ENCODE measurements around the gene DMRT2. TPM values are rescaled to one million over a fixed set of nuclear protein-coding genes. Genes with fewer than 3 reads are reported as not detected.

The DMRT2 gene
- total and polyA plus RNA-seq, 9 donors, result 23.4 to 38.8 (median 32.3) TPM

DNA sequence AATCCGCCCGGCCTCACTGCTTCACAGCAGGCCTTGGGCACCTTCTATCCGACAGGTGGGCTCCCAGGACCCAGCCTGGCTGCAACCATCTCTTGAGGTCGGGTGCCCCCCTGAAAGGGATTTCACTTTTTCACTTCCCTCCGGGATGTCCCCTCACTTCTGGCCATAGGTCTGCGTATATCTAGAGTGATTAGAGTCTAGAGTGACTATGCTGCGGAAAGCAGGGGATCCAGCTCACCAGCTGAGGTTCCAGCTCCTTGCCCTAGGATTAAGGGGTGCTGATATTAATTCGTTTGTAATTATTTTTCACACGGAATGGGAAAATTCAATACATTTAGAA lies 3.1 kb downstream of the DMRT2 start:
- DNase-seq, result no peak
- Histone ChIP-seq H3K4me1 (ENCODE audit: control insufficient read depth, insufficient read depth, low read length) (peaks cover 38% of the 10 kb centered on the region), H3K36me3 (ENCODE audit: control insufficient read depth, insufficient read depth, low read length) (peaks cover 23% of the 10 kb centered on the region), H3K27ac (ENCODE audit: low read length) (peak overlapping the region; percentile 83), H3K4me3 (ENCODE audit: low read length) (peak overlapping the region; percentile 51), H3K9me3 (replicated peaks; ENCODE audit: control insufficient read depth, low read depth, low read length) (no peaks in the 10 kb centered on the region), H3K27me3 (ENCODE audit: control insufficient read depth, insufficient read depth, low read length) (peaks cover 49% of the 10 kb centered on the region)
- WGBS (ENCODE audit: insufficient coverage), result 49% methylated on average over 5 of the region's 9 CpGs

DNA sequence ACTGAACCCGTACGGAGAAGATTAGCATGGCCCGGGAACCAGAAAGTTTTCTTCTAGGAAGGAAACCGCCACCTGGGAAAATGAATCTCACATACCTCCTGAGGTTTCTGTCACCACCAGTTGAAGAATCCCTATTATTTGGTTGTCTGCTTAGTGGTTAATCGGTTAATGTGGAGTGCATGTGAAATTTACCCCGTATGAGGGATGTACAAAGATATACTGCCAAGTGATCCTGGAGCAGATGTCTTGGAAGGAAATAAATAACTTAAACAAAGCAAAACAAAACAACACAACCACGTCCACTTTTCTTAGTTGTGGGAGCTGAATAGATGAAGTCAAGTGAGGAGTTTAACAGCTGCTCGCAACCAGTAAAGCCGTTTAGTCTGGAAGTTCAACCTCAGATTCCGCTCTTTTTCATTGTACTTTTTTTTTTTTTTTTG lies 3.8 kb downstream of the DMRT2 start:
- Histone ChIP-seq H3K4me1 (ENCODE audit: control insufficient read depth, insufficient read depth, low read length) (peaks cover 31% of the 10 kb centered on the region), H3K9me3 (replicated peaks; ENCODE audit: control insufficient read depth, low read depth, low read length) (no peaks in the 10 kb centered on the region), H3K4me3 (ENCODE audit: low read length) (peak overlapping the region; percentile 51), H3K27me3 (ENCODE audit: control insufficient read depth, insufficient read depth, low read length) (peaks cover 41% of the 10 kb centered on the region), H3K36me3 (ENCODE audit: control insufficient read depth, insufficient read depth, low read length) (peaks cover 23% of the 10 kb centered on the region), H3K27ac (ENCODE audit: low read length) (peak overlapping the region; percentile 83)
- WGBS (ENCODE audit: insufficient coverage), result no CpG with 5 or more reads among the region's 10 CpGs
- peak; percentile 87 for DNase-seq

DNA sequence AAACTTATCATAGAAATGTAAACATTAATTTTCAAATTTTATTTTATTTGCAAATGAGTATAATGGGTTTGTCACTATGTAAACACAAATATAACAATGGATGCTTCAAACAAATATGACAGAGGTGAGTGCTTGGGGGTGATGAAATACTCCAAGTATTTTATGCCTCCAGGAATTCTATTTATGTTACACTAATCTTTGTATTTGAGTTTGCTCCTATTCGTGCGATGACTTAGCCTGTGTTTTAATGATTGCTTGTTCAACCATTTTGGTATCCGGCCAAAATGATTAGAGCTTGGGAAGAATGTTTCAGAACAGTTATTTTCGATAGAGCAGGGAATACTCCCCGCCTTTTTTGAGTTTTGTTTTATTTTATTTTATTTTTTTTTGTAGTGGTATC lies 5.0 kb downstream of the DMRT2 start:
- Histone ChIP-seq H3K27me3 (ENCODE audit: control insufficient read depth, insufficient read depth, low read length) (peaks cover 33% of the 10 kb centered on the region), H3K4me3 (ENCODE audit: low read length) (no peak overlapping the region), H3K9me3 (replicated peaks; ENCODE audit: control insufficient read depth, low read depth, low read length) (no peaks in the 10 kb centered on the region), H3K27ac (ENCODE audit: low read length) (no peak overlapping the region), H3K4me1 (ENCODE audit: control insufficient read depth, insufficient read depth, low read length) (peaks cover 26% of the 10 kb centered on the region), H3K36me3 (ENCODE audit: control insufficient read depth, insufficient read depth, low read length) (peaks cover 23% of the 10 kb centered on the region)
- WGBS (ENCODE audit: insufficient coverage), result no CpG with 5 or more reads among the region's 5 CpGs
- peak; percentile 59 for DNase-seq

DNA sequence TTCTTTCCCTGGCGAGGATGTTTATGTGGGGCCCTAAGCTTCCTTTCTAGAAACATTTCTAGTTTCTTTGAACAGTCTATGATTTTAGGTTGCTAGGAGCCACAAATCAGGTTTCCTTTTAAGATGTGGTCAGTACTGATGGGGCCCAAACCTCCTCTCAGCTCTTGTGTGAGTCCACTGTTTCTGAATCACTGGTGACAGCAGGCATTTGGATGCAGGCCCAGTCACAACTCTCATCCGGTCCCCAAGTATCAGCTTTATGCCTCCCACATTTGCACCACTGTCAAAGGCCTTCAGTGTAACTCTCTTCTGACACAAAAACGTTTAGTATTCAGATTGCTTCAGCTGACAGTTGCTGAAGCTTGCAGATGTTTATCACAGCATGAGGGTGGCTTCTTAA lies 7.8 kb downstream of the DMRT2 start:
- peaks cover 19% of the 10 kb centered on the region for H3K36me3 ChIP-seq (ENCODE audit: control insufficient read depth, insufficient read depth, low read length)
- no peak overlapping the region for H3K4me3 ChIP-seq (ENCODE audit: low read length)
- no peaks in the 10 kb centered on the region for H3K9me3 ChIP-seq (replicated peaks; ENCODE audit: control insufficient read depth, low read depth, low read length)
- peaks cover 11% of the 10 kb centered on the region for H3K4me1 ChIP-seq (ENCODE audit: control insufficient read depth, insufficient read depth, low read length)
- no peak for DNase-seq
- no peak overlapping the region for H3K27ac ChIP-seq (ENCODE audit: low read length)
- WGBS (ENCODE audit: insufficient coverage), result 8% methylated on average over 2 of the region's 3 CpGs
- H3K27me3 ChIP-seq (ENCODE audit: control insufficient read depth, insufficient read depth, low read length), result peaks cover 10% of the 10 kb centered on the region

DNA sequence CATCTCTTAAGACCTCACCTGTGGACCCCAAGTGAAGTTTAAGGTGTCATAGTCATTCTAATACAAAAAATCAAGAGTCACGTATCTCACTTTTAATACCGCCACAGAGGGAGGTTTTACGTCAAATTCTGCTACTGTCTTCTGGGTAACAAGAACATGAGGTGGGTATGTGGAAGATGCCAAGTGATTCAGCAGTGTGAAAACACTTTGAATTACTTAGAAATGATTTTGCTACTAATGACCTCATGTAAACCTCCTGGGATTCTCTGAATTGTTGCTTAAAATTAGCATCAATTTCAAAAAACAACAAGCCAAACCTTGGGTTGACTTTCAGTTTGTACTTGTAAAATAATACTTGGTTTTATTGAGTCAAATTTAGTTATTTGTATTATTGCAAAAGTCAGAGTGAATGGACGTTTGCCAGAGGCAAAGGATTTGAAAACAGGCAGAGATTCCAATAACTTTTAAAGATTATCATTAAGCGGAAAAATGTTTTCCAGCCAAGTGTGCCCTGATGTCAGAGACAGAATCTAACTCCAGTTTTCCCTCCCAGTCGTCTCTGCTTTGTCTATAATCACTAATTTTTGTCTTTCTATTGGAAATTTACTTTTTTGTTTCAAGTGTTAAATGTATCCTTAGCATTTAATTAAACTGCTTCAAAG lies 8.8 kb downstream of the DMRT2 start:
- Histone ChIP-seq H3K9me3 (replicated peaks; ENCODE audit: control insufficient read depth, low read depth, low read length) (no peaks in the 10 kb centered on the region), H3K27ac (ENCODE audit: low read length) (no peak overlapping the region), H3K4me1 (ENCODE audit: control insufficient read depth, insufficient read depth, low read length) (peaks cover 11% of the 10 kb centered on the region), H3K27me3 (ENCODE audit: control insufficient read depth, insufficient read depth, low read length) (no peaks in the 10 kb centered on the region), H3K4me3 (ENCODE audit: low read length) (no peak overlapping the region), H3K36me3 (ENCODE audit: control insufficient read depth, insufficient read depth, low read length) (peaks cover 11% of the 10 kb centered on the region)
- no CpG with 5 or more reads among the region's 6 CpGs for WGBS (ENCODE audit: insufficient coverage)
- DNase-seq, result peak; percentile 56

DNA sequence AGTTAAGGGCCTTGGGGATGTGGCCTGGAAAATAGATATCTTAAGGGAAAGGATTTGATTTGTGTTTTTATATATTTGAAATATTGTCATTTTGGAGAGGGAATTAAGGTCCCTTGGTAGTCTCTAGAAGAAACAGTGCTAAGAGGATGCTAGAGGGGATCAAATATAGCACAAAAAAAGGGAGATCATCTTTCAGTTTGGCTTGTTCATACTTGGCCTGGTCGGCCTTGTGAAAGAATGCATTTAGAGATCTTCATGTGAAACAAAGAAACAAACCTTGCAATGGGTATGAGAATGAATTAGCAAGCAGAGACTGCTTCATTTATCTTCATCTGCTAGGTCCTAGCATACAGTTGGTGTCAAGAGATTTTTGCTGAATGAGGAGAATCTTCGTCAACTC lies 15.0 kb downstream of the DMRT2 start:
- Histone ChIP-seq H3K4me1 (ENCODE audit: control insufficient read depth, insufficient read depth, low read length) (peaks cover 4% of the 10 kb centered on the region), H3K27ac (ENCODE audit: low read length) (no peak overlapping the region), H3K36me3 (ENCODE audit: control insufficient read depth, insufficient read depth, low read length) (no peaks in the 10 kb centered on the region), H3K27me3 (ENCODE audit: control insufficient read depth, insufficient read depth, low read length) (no peaks in the 10 kb centered on the region), H3K4me3 (ENCODE audit: low read length) (no peak overlapping the region), H3K9me3 (replicated peaks; ENCODE audit: control insufficient read depth, low read depth, low read length) (no peaks in the 10 kb centered on the region)
- no CpG with 5 or more reads among the region's 2 CpGs for WGBS (ENCODE audit: insufficient coverage)
- DNase-seq, result peak; percentile 61

DNA sequence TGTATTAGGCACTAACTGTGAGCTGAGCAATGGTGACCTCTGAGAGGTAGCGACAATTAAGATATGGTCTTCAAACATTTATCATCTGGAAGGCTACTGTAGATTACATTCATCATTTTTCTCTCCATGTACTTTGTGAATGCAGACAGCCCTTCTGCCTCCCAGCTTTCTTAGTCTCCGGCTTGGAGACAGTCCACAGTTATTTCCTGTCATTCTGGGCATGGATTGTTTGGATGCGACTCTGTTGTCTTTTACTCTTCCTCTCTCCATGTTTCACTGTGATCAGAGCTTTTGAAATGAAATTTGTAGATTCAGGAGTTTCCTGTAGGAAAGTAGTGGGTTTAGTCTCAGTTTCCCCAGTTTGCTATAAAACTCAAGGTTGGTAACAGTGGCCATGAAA lies 20.5 kb downstream of the DMRT2 start:
- H3K4me1 ChIP-seq (ENCODE audit: control insufficient read depth, insufficient read depth, low read length), result no peaks in the 10 kb centered on the region
- WGBS (ENCODE audit: insufficient coverage), result 80% methylated on average over 1 of the region's 3 CpGs

DNA sequence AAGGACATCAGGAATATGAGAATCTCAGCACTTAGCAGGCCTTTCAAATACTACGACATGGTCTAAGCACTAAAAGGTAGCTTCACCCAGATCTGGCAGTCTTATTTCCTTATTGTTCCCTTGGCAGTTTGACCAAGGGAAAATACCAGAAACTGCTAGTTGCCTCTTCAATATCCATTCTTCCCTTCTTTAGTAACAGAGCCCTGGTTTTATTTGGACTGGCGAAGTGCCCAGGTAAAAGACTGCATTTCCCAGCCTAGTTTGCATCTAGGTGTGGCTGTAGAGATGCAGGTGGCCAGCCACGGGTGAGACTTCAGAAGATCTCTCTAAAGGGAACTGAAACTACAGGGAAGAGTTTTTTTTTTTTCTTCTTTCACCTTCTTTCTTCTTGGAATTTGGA lies 21.6 kb downstream of the DMRT2 start:
- no peaks in the 10 kb centered on the region for H3K9me3 ChIP-seq (replicated peaks; ENCODE audit: control insufficient read depth, low read depth, low read length)
- H3K4me1 ChIP-seq (ENCODE audit: control insufficient read depth, insufficient read depth, low read length), result no peaks in the 10 kb centered on the region
- no peak overlapping the region for H3K27ac ChIP-seq (ENCODE audit: low read length)
- no peak overlapping the region for H3K4me3 ChIP-seq (ENCODE audit: low read length)
- 60% methylated on average over 1 of the region's 3 CpGs for whole genome bisulfite sequencing (ENCODE audit: insufficient coverage)
- H3K36me3 ChIP-seq (ENCODE audit: control insufficient read depth, insufficient read depth, low read length), result no peaks in the 10 kb centered on the region
- no peaks in the 10 kb centered on the region for H3K27me3 ChIP-seq (ENCODE audit: control insufficient read depth, insufficient read depth, low read length)
- no peak for DNase-seq

More for the DNA sequence above, 20.5 kb downstream of the DMRT2 start:
- H3K27ac ChIP-seq (ENCODE audit: low read length), result no peak overlapping the region
- DNase-seq, result peak; percentile 55
- no peak overlapping the region for H3K4me3 ChIP-seq (ENCODE audit: low read length)
- H3K36me3 ChIP-seq (ENCODE audit: control insufficient read depth, insufficient read depth, low read length), result no peaks in the 10 kb centered on the region
- no peaks in the 10 kb centered on the region for H3K27me3 ChIP-seq (ENCODE audit: control insufficient read depth, insufficient read depth, low read length)
- H3K9me3 ChIP-seq (replicated peaks; ENCODE audit: control insufficient read depth, low read depth, low read length), result no peaks in the 10 kb centered on the region

DNA sequence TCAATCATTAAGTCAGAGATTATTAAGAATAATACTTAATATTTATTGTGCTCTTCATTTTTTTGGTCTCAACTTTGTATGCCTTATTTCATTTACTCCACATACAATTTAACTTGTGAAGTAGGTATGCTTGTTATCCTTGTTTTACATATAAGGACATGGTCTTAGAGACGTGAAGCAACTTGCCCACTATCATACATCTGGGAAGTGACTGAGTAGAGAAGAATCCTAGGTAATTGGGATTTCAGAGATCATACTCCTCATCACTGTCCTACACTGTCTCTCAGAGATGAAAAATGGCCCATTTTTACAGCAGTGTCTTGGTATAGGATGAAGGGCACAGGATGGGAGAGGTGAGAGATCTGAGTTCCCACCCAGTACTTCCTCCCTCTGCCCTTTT lies 23.3 kb downstream of the DMRT2 start:
- H3K27ac ChIP-seq (ENCODE audit: low read length), result no peak overlapping the region
- H3K4me3 ChIP-seq (ENCODE audit: low read length), result no peak overlapping the region
- no CpG with 5 or more reads among the region's 1 CpG for WGBS (ENCODE audit: insufficient coverage)
- H3K9me3 ChIP-seq (replicated peaks; ENCODE audit: control insufficient read depth, low read depth, low read length), result no peaks in the 10 kb centered on the region
- no peaks in the 10 kb centered on the region for H3K36me3 ChIP-seq (ENCODE audit: control insufficient read depth, insufficient read depth, low read length)
- no peaks in the 10 kb centered on the region for H3K4me1 ChIP-seq (ENCODE audit: control insufficient read depth, insufficient read depth, low read length)
- no peaks in the 10 kb centered on the region for H3K27me3 ChIP-seq (ENCODE audit: control insufficient read depth, insufficient read depth, low read length)
- no peak for DNase-seq

DNA sequence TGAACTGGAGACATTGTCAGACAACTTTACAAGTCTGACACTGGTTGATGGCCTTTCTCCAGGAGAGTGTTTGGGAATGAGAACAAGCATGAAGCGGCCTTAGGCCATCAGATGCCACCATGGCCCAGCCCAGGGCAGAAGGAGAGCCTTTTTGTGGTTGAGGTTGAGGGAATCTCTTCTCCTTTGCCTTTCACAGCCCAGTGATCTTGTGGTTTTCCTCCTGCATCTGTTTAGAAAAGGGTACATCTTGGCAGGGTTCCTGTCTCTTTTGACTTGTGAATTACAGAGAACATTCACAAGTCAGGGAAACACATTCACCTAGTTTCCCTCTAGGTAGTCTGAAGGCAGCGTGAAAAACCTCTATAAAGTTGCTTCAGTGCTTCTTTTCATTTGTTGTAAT lies 27.5 kb downstream of the DMRT2 start:
- H3K4me1 ChIP-seq (ENCODE audit: control insufficient read depth, insufficient read depth, low read length), result no peaks in the 10 kb centered on the region
- no peak overlapping the region for H3K27ac ChIP-seq (ENCODE audit: low read length)
- no CpG with 5 or more reads among the region's 2 CpGs for WGBS (ENCODE audit: insufficient coverage)
- no peaks in the 10 kb centered on the region for H3K36me3 ChIP-seq (ENCODE audit: control insufficient read depth, insufficient read depth, low read length)
- no peak for DNase-seq
- H3K9me3 ChIP-seq (replicated peaks; ENCODE audit: control insufficient read depth, low read depth, low read length), result no peaks in the 10 kb centered on the region
- H3K4me3 ChIP-seq (ENCODE audit: low read length), result no peak overlapping the region
- H3K27me3 ChIP-seq (ENCODE audit: control insufficient read depth, insufficient read depth, low read length), result no peaks in the 10 kb centered on the region

All from muscle of leg (tissue), 11 donors.